Brain microvascular endothelial cell (primary cell): ENCODE measurements around the gene DUOX2.
A peak's percentile ranks its signal among the peaks of the same experiment; 100 is the strongest.
"Not testable (repeated sequence)": the region's sequence is repeated elsewhere in the genome, so short reads cannot be mapped to it uniquely, and the experiment has no call there.

Experiments
- DNase-seq: peaks from one replicate; pipeline ENCODE4 v3.0.0-alpha.2; 2020
- H3K27ac ChIP-seq: fragments of 250-450 bp; sonication (Bioruptor Pico); 2 replicates; pipeline ENCODE4 v1.5.1; 2020; ENCODE audit warnings: mild to moderate bottlenecking, moderate library complexity
- H3K27me3 ChIP-seq: fragments of 250-450 bp; sonication (Bioruptor Pico); replicated peaks from 2 replicates; pipeline ENCODE4 v1.5.1; 2020; ENCODE audit warnings: mild to moderate bottlenecking
- H3K36me3 ChIP-seq: fragments of 250-450 bp; sonication (Bioruptor Pico); replicated peaks from 2 replicates; pipeline ENCODE4 v1.5.1; 2020; ENCODE audit warnings: mild to moderate bottlenecking
- H3K4me3 ChIP-seq: 2 replicates; pipeline ENCODE4 v1.5.1; 2011; ENCODE audit warnings: low read depth, mild to moderate bottlenecking, control low read depth, low read length, moderate library complexity
- CTCF ChIP-seq: IDR thresholded peaks from 2 replicates; pipeline ENCODE4 v1.5.1; 2011; ENCODE audit warnings: low read depth, mild to moderate bottlenecking, moderate library complexity, low read length, control low read depth, inconsistent platforms; ENCODE audit errors: missing control alignments
- in situ Hi-C: cut with HindIII; loops from 2 replicates; pipeline ENCODE4 v1.10.0; 2017; ENCODE audit warnings: low sequenced_read_pairs, low pct_ligation_motif_present

DUOX2 gene

GRCh38 chr15:45048794-45049631 lies 65.0 kb downstream of the DUOX2 start:
- DNase-seq, result peak; percentile 66
- peaks cover 2% of the 10 kb centered on the region for H3K36me3 ChIP-seq
- no peaks in the 10 kb centered on the region for H3K27me3 ChIP-seq
- TF ChIP-seq CTCF, result no peak
- H3K27ac ChIP-seq, result peak overlapping the region; percentile 42
- no peak overlapping the region for H3K4me3 ChIP-seq
- in situ Hi-C loops, result no loop called here

- H3K4me3 ChIP-seq, H3K27me3 ChIP-seq, H3K27ac ChIP-seq, DNase-seq, H3K36me3 ChIP-seq, in situ Hi-C loops: not testable (repeated sequence)
These were observed 65.6 kb downstream of the DUOX2 start for GRCh38 chr15:45048449-45048793.

GRCh38 chr15:45044270-45044669 lies 69.7 kb downstream of the DUOX2 start:
- in situ Hi-C loops, H3K27ac ChIP-seq, H3K27me3 ChIP-seq, H3K4me3 ChIP-seq, H3K36me3 ChIP-seq, DNase-seq: not testable (repeated sequence)

GRCh38 chr15:45042859-45043258 lies 71.1 kb downstream of the DUOX2 start:
- H3K36me3 ChIP-seq, H3K4me3 ChIP-seq, in situ Hi-C loops, H3K27ac ChIP-seq, DNase-seq, H3K27me3 ChIP-seq: not testable (repeated sequence)
